Endometrial microvascular endothelial cells (primary cell): ENCODE measurements around the gene RAB11A. TPM values are rescaled to one million over a fixed set of nuclear protein-coding genes. Genes with fewer than 3 reads are reported as not detected.

Experiments
- in situ Hi-C: cut with HindIII; loops from 2 replicates; pipeline ENCODE4 v1.10.0; 2017; ENCODE audit warnings: low sequenced_read_pairs, low pct_unique_long_range_greater_than_20kb; ENCODE audit errors: inconsistent ontology term
- total RNA-seq: library from RNA; depleted of rRNA; stranded (reverse); fragments of >200 nt; gene quantifications from one replicate; pipeline ENCODE4 v1.2.3, GENCODE V29; 2015; ENCODE audit errors: inconsistent ontology term

The RAB11A gene
- total RNA-seq, 1 donor from 2014 or later = 633 TPM

DNA sequence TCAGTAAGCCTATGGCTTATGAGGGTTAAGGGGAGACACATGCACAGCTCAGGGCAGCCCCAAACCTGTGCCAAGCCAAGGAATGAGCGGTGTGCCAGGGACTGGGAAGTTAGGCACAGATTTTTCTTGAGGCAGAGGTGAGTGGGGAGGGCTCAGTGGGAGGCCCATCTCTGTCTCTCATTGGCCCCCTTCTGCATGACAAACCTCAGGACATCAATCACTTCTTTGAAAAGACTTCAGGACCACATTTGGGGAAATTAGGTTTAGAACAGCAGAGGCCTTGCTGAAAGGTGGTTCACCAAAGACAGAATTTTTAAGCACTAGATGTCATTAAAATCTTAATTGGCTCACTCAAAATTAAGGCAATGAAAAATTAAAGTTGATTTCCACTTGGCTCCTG is 57.2 kb downstream of the RAB11A start:
- in situ Hi-C loops = loop anchor here (25.0 kb wide), 1 partner anchor 361 kb away; the partner anchor contains the start of gene DIS3L

DNA sequence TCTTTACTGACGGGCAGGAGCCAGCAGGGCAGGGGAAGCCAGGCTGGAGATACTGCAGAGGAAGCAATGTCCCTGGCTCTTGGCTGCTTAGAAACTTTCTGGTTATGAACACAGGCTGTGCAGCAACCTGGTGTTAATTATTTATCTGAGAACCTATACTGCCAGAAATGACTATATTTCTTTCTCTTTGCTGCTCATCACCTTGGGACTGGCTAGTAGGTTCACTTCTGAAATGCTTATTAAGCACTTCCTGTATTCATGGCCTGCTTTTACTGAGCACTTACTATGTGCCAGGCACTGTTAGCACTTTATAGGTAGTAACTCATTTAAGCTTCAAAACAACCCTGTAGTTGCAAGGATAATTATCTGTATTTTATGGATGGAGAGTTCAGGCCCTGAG is 57.6 kb downstream of the RAB11A start:
- in situ Hi-C loops = loop anchor here (25.0 kb wide), 1 partner anchor 360 kb away; the partner anchor contains the start of gene DIS3L

DNA sequence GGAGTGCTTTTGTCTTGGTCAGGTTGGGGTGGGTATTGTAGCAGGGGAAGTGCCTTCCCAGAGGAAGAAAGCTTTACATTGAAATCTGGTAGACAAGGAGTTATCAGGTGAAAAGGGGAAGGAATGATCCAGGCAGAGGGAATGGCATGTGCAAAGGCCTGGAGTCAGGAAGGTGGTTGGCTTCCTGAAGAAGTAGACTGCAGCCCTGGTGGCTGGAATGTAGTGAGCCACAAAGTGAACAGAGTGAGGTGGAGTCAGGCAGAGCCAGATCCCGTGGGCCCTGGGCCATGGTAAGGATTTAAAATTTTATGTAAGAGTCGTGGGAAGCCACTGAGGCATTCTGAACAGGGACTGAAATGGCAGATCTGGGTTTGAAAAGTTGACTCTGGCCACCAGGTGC is 58.3 kb downstream of the RAB11A start:
- in situ Hi-C loops = loop anchor here (25.0 kb wide), 1 partner anchor 360 kb away; the partner anchor contains the start of gene DIS3L

DNA sequence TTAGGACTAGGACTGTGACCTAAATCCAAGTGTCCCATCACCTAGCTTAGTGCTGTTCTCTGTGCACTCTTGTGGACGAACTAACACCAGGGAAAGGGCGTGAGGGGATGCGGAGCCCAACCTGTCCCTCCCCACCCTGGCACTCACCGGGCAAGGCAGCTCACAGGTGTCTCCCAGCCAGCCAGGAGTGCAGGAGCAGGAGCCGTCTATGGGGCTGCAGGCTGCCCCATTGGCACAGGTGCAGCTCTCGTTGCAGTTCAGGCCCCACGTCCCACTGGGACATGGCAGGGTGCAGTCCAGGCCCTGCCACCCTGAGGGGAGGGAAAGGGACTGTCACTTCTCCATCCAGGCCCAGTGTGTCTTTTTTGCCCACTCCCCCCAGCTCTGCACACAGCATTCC is 60.3 kb downstream of the RAB11A start:
- in situ Hi-C loops = loop anchor here (25.0 kb wide), 1 partner anchor 358 kb away; the partner anchor contains the start of gene DIS3L

DNA sequence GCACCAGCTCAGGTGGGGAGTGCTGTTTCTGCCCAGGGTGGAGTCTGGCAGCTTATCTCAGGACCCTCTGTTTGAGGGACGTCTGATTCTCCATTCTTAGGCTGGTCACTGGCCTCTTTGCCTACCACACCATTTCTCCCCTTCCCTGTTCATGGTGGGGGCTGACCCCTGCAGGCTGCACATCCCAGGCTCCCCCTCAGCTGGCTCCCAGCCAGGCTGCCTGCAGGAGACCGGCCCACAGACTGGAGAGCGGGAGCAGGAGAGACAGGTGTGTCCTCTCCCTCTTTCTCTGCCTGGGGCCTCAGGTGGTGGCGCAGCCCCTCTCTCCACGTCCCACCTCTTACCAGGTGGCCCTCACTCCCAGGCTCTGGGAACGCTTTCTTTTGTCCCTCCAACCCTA is 60.8 kb downstream of the RAB11A start:
- in situ Hi-C loops = loop anchor here (25.0 kb wide), 1 partner anchor 357 kb away; the partner anchor contains the start of gene DIS3L

DNA sequence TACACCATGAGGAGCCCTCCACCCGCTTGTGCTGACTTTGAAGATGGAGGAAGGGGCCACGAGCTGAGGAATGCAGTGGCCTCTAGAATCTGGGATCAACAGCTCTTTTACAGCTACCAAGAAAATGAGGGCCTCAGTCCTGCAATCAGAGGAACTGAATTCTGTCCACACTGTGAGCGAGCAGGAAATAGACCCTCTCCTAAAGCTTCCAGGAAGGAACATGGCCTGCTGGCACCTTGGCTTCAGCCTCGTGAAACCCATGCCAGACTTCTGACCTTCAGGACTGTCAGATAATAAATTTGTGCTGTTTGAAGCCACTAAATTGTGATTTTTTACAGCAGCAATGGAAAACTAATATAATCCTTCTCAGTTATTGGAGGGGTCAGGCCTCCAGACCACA is 61.9 kb downstream of the RAB11A start:
- in situ Hi-C loops = loop anchor here (25.0 kb wide), 1 partner anchor 356 kb away; the partner anchor contains the start of gene DIS3L

DNA sequence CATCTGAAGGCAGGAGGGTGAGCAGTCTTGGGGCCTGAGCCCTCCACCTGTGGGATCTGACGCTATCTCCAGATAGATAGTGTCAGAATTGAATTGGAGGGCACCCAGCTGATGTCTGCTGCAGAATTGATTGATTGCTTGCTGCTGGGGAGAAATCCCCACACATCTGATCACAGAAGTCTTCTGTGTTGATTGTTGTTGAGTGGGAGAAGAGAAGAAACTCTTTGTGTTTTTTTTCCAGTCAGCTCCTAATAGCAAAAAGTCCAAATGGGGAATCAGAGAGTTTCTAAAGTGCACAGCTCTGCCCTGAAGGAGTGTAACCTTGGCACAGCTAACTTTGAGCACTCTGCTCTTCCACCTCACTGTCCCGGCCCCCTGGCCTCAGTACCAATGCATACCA is 66.1 kb downstream of the RAB11A start:
- in situ Hi-C loops = loop anchor here (25.0 kb wide), 1 partner anchor 352 kb away; the partner anchor contains the start of gene DIS3L

DNA sequence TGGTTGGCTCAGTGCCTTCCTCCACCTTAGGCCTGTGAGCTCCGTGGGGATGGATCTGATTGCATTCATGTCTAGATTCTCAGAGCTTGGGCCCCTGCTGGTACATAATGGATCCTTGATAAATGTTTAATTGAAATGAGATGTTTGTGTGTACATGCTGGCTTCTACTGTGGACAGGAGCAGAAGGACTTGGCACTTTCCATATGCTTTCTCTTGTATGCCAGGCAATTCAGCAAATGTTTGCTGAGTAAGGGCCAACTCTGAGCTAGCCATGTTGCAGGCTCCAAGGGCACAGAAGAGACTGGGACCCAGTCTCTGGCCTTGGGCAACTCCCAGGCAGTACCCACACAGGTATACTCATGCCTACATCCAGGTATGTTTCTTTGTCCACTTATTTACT is 67.0 kb downstream of the RAB11A start:
- in situ Hi-C loops = loop anchor here (25.0 kb wide), 1 partner anchor 351 kb away; the partner anchor contains the start of gene DIS3L

DNA sequence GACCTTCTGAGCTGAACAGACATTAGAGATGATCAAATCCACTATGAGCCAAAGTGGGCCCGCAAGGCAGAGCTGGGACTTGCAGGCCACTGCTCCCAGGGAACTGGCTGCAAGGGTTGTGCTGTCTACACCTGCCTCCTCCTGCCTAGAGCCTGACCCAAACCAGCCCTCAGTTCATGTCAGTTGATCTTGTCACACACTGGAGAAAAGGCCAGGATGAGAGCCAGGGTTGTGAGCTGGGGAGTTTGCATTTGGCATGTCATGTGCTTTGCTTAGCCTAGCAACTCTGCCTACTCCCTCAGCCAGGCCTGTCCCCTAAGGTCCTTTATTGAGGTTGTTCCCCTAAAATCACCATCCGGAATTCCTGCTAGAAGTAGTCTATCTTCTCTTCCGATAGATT is 67.8 kb downstream of the RAB11A start:
- in situ Hi-C loops = loop anchor here (25.0 kb wide), 1 partner anchor 350 kb away; the partner anchor contains the start of gene DIS3L

DNA sequence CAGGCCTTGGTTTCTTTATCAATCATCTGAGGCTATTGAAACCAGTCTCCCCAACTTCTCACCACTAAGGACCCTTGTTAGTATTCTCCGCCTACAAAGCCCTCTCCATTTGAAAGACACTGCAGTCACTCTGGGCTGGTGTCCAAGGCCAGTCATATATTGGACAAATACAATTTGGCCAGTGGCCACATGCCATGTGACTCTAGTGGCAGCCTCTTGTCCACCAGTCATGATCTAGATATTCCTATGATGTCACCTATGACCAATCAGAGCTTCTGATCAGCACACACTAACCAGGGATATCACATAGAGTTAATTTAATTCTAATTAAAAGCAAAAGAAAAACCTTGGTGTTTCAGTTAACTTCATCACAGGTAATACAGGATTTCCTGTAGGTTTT is 68.2 kb downstream of the RAB11A start:
- in situ Hi-C loops = loop anchor here (25.0 kb wide), 1 partner anchor 350 kb away; the partner anchor contains the start of gene DIS3L

DNA sequence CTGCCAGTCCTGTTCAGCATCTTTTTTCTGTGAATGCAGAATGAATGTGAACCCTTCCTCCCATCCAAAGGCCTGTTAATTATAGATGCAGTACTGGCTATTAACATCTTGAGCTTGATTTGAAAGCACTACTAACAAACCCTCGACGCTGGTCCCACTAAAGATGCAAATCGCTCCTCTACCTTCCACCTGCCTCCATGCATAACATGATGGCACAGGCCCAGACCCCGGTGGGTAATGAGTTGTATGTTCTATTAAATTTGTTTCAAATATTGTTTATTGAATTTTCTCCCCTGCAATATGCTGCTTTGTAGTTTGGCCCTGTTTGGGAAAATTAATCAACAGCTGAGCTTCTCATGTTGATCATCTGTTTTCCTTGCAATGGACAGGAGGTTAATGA is 69.3 kb downstream of the RAB11A start:
- in situ Hi-C loops = loop anchor here (25.0 kb wide), 1 partner anchor 349 kb away; the partner anchor contains the start of gene DIS3L

DNA sequence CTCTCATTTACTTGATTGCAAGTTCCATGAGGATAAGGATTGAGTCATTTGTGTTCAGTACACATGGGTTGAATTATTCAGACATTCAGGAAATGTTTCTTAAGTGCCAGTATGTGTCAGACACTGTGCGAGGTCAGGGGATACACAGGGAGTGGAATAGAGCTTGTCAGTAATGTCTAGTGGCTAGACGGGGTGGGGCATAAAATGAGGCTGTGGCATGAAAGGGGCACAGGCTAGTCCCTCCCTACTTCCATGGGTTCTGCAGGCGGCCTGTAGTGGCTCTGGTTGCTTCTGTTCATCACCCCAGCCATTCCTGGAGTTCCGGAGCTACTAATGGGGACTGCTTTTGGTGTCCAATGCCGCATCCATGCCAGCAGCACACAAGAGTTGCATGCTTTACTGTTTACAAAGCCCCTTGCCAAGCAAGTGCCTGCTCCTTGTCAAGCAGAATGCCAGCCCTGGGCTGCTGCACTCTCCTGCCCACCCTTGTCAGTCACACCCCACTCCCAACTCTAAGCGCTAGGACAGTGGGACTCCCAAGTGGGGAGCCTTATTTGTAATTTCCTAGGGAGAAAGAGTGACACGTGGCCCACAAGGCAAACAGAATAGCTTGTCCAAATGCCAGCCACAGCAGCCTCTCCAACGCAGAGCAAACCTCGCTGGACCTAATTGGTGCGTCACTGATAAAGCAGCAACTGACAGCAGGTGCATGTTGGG is 70.8 kb downstream of the RAB11A start:
- in situ Hi-C loops = loop anchor here (25.0 kb wide), 1 partner anchor 347 kb away; the partner anchor contains the start of gene DIS3L

DNA sequence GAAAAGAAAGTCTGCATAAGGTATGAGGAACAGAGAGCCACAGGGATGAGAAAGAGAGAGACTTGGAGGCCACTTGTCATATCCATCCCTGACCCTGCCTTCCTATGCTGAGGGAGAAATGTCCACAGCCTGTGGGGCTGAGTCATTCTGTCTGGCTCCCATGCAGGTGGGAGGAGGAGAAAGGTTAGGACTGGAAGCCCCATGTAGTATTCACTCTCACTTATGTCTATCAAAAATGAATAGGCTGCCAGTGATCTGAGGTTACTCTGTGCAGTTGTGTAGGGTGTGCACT is 71.3 kb downstream of the RAB11A start:
- in situ Hi-C loops = loop anchor here (25.0 kb wide), 1 partner anchor 347 kb away; the partner anchor contains the start of gene DIS3L

Other genes with a start within 250 kb of the RAB11A start
- gene SLC24A1, start 247.6 kb upstream of the RAB11A start, total RNA-seq = 4.8 TPM
- gene DENND4A, start 77.2 kb upstream of the RAB11A start, total RNA-seq = 21.2 TPM